Measurements from ENCODE around the gene RNF167. TPM values are rescaled to one million over a fixed set of nuclear protein-coding genes. Genes with fewer than 3 reads are reported as not detected.

The RNF167 gene
- total and polyA plus RNA-seq, 2 of the 13 experiments (the other 11 are each of a cell fraction or from before 2014, with no cell fraction given), result 44.1 to 45.4 TPM

DNA sequence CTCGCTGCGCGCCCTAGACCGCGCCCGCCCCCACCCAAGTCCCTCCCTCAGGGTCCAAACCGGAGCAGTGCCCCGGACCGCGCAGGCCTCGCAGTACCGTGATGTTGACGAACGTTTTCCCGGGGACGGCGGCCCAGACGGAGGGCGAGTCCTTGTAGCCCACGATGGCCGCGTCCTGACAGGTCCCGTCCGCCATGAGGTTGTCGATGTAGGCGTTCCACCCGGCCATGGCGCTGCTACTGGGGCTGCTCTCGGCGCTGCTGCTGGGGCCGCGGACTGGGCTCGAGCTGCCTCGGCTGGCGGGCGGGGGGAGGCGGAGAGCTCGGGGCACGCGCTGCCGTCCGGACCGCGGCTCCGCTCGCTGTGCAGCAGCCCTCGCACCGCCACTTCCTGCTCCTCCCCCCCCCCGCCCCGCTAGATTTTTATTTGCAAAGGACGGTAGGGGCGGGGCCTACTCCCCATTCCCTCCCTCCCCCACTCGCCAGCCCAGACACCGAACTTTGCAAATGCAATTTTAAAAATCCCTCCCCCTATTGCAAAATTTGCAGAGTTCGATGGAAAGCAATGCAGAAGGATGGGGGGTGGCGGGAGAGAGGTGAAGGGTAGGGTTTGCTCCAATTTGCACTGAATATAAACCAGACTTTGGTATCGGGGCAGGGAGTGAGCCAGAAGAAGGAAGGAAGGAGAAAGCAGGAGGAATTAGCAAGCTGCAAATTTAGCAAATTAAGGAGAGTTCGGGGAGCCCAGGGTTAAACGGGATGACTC lies 8.3 kb downstream of the RNF167 start, which contains the start of gene PFN1 (continued):
- TF ChIP-seq, protein P1, sequence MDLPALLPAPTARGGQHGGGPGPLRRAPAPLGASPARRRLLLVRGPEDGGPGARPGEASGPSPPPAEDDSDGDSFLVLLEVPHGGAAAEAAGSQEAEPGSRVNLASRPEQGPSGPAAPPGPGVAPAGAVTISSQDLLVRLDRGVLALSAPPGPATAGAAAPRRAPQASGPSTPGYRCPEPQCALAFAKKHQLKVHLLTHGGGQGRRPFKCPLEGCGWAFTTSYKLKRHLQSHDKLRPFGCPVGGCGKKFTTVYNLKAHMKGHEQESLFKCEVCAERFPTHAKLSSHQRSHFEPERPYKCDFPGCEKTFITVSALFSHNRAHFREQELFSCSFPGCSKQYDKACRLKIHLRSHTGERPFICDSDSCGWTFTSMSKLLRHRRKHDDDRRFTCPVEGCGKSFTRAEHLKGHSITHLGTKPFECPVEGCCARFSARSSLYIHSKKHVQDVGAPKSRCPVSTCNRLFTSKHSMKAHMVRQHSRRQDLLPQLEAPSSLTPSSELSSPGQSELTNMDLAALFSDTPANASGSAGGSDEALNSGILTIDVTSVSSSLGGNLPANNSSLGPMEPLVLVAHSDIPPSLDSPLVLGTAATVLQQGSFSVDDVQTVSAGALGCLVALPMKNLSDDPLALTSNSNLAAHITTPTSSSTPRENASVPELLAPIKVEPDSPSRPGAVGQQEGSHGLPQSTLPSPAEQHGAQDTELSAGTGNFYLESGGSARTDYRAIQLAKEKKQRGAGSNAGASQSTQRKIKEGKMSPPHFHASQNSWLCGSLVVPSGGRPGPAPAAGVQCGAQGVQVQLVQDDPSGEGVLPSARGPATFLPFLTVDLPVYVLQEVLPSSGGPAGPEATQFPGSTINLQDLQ (CRISPR knock-in tag; IDR thresholded peaks at IDR 0.05), result no peak
- TF ChIP-seq ZNF512 (CRISPR knock-in tag; IDR thresholded peaks at IDR 0.05) (peak; percentile 4; the same call in 1 of the 2 replicates), RBM39 (IDR thresholded peaks at IDR 0.05; ENCODE audit: low read depth, low read length, poor library complexity, severe bottlenecking) (peak; percentile 82), CENPT (CRISPR knock-in tag; IDR thresholded peaks at IDR 0.05; ENCODE audit: low read depth) (no peak), PAX8 (CRISPR knock-in tag; IDR thresholded peaks at IDR 0.05; ENCODE audit: borderline replicate concordance) (peak; percentile 78; the same call in 1 of the 2 replicates), EED (CRISPR knock-in tag; IDR thresholded peaks at IDR 0.05) (no peak), FOXM1 (CRISPR knock-in tag; IDR thresholded peaks at IDR 0.05) (0 out of 2 replicates have a peak, but pooled peaks have one; percentile 65), MBNL3 (CRISPR knock-in tag; conservative IDR thresholded peaks at IDR 0.05) (no peak), ZNF672 (CRISPR knock-in tag; IDR thresholded peaks at IDR 0.05) (0 out of 2 replicates have a peak, but pooled peaks have one; percentile 50), ZIK1 (CRISPR knock-in tag; IDR thresholded peaks at IDR 0.05; ENCODE audit: borderline replicate concordance, low read depth) (peak; percentile 52; the same call in 1 of the 2 replicates), FLYWCH1 (CRISPR knock-in tag; IDR thresholded peaks at IDR 0.05) (no peak), ZNF264 (CRISPR knock-in tag; IDR thresholded peaks at IDR 0.05) (peak; percentile 49; the same call in 1 of the 2 replicates), FOSL1 (CRISPR knock-in tag; IDR thresholded peaks at IDR 0.05; ENCODE audit: borderline replicate concordance) (no peak), STAT6 (CRISPR knock-in tag; IDR thresholded peaks at IDR 0.05; ENCODE audit: borderline replicate concordance) (no peak; the same call in 1 of the 2 replicates), SALL1 (CRISPR knock-in tag; IDR thresholded peaks at IDR 0.05) (no peak; the same call in 1 of the 2 replicates), ZNF343 (CRISPR knock-in tag; IDR thresholded peaks at IDR 0.05) (0 out of 2 replicates have a peak, but pooled peaks have one; percentile 51), MAZ (IDR thresholded peaks at IDR 0.05; ENCODE audit: borderline replicate concordance, low read depth, low read length) (peak; percentile 88; the same call in 1 of the 2 replicates), MAZ (CRISPR knock-in tag; IDR thresholded peaks at IDR 0.05; ENCODE audit: low read depth) (no peak; the same call in 1 of the 2 replicates), ZMYM2 (CRISPR knock-in tag; IDR thresholded peaks at IDR 0.05) (no peak)
- TF ChIP-seq, protein P2, sequence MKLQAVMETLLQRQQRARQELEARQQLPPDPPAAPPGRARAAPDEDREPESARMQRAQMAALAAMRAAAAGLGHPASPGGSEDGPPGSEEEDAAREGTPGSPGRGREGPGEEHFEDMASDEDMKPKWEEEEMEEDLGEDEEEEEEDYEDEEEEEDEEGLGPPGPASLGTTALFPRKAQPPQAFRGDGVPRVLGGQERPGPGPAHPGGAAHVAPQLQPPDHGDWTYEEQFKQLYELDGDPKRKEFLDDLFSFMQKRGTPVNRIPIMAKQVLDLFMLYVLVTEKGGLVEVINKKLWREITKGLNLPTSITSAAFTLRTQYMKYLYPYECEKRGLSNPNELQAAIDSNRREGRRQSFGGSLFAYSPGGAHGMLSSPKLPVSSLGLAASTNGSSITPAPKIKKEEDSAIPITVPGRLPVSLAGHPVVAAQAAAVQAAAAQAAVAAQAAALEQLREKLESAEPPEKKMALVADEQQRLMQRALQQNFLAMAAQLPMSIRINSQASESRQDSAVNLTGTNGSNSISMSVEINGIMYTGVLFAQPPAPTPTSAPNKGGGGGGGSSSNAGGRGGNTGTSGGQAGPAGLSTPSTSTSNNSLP (IDR thresholded peaks at IDR 0.05; ENCODE audit: low read depth, low read length), result peak; percentile 9; the same call in 1 of the 2 replicates

All from HepG2 (cell line).